Measurements from ENCODE around the gene SEMA3G.

- peak in 5 of 7 experiments; percentile 20 to 71 (median 38) for TF ChIP-seq CTCF (IDR thresholded peaks at IDR 0.05)
- no peak for TF ChIP-seq EP300 (IDR thresholded peaks at IDR 0.05)
Measured at GRCh38 chr3:52471371-52472238, 26.7 kb upstream of the SEMA3G start.

All from stomach (tissue), 4 donors.